ENCODE measurements around the gene CNFN.

Gene CNFN

GRCh38 chr19:42392165-42392564 lies 2.1 kb upstream of the CNFN start:
- Histone ChIP-seq H3K14ac (ENCODE audit: low read length) (no peak overlapping the region), H3K9ac (ENCODE audit: low read length) (no peak overlapping the region), H3K27me3 (ENCODE audit: insufficient read depth, low read length) (peaks cover 2% of the 10 kb centered on the region), H3K4me1 (ENCODE audit: control insufficient read depth in 1 of 2, insufficient read depth in 2 of 2, low read length in 2 of 2) (peaks cover 4 to 5% of the 10 kb centered on the region in 2 experiments), H3K4ac (ENCODE audit: low read depth, low read length) (no peak overlapping the region), H3K4me2 (ENCODE audit: low read length) (no peak overlapping the region), H3K4me3 (ENCODE audit: low read depth, low read length) (no peak overlapping the region), H3K79me1 (ENCODE audit: low read length) (peaks cover 7% of the 10 kb centered on the region), H3K9me3 (ENCODE audit: insufficient read depth, low read depth, low read length) (peaks cover 2% of the 10 kb centered on the region), H4K91ac (ENCODE audit: low read depth, low read length) (no peak overlapping the region), H3K27ac (ENCODE audit: low read depth, low read length) (no peak overlapping the region), H3K18ac (ENCODE audit: low read length) (no peak overlapping the region), H3K23ac (ENCODE audit: low read length) (no peak overlapping the region), H3K79me2 (ENCODE audit: control insufficient read depth, insufficient read depth, low read length, poor library complexity) (peaks cover 3% of the 10 kb centered on the region), H2AK5ac (ENCODE audit: low read length) (no peak overlapping the region), H3K36me3 (ENCODE audit: control insufficient read depth in 1 of 2, insufficient read depth in 2 of 2, low read length in 2 of 2) (no peaks in the 10 kb centered on the region), H2BK5ac (ENCODE audit: low read depth, low read length, poor library complexity) (no peak overlapping the region), H2AFZ (ENCODE audit: insufficient read depth, low read length, poor library complexity) (no peak overlapping the region), H2BK120ac (ENCODE audit: insufficient read depth, low read length, poor library complexity) (no peak overlapping the region), H2BK12ac (ENCODE audit: low read length) (no peak overlapping the region), H4K8ac (ENCODE audit: low read depth, low read length) (no peak overlapping the region), H4K12ac (ENCODE audit: low read depth, low read length) (no peak overlapping the region)
- DNase-seq = no peak
- WGBS (ENCODE audit: extremely low coverage, insufficient coverage, insufficient read length) = no CpG with 5 or more reads among the region's 4 CpGs

GRCh38 chr19:42388851-42389489 lies 1.1 kb downstream of the CNFN start:
- Histone ChIP-seq H3K9ac (ENCODE audit: low read length) (no peak overlapping the region), H3K4ac (ENCODE audit: low read depth, low read length) (no peak overlapping the region), H2BK120ac (ENCODE audit: insufficient read depth, low read length, poor library complexity) (no peak overlapping the region), H3K36me3 (ENCODE audit: control insufficient read depth in 1 of 2, insufficient read depth in 2 of 2, low read length in 2 of 2) (no peaks in the 10 kb centered on the region), H3K27me3 (ENCODE audit: insufficient read depth, low read length) (peaks cover 2% of the 10 kb centered on the region), H3K14ac (ENCODE audit: low read length) (no peak overlapping the region), H3K4me2 (ENCODE audit: low read length) (no peak overlapping the region), H3K4me3 (ENCODE audit: low read depth, low read length) (no peak overlapping the region), H3K4me1 (ENCODE audit: control insufficient read depth in 1 of 2, insufficient read depth in 2 of 2, low read length in 2 of 2) (peaks cover 0 to 5% of the 10 kb centered on the region in 2 experiments), H3K79me2 (ENCODE audit: control insufficient read depth, insufficient read depth, low read length, poor library complexity) (peaks cover 2% of the 10 kb centered on the region), H3K79me1 (ENCODE audit: low read length) (peaks cover 2% of the 10 kb centered on the region), H3K23ac (ENCODE audit: low read length) (no peak overlapping the region), H3K18ac (ENCODE audit: low read length) (no peak overlapping the region), H2AFZ (ENCODE audit: insufficient read depth, low read length, poor library complexity) (no peak overlapping the region), H2BK5ac (ENCODE audit: low read depth, low read length, poor library complexity) (no peak overlapping the region), H4K8ac (ENCODE audit: low read depth, low read length) (no peak overlapping the region), H4K12ac (ENCODE audit: low read depth, low read length) (no peak overlapping the region), H3K9me3 (ENCODE audit: insufficient read depth, low read depth, low read length) (peaks cover 2% of the 10 kb centered on the region), H2BK12ac (ENCODE audit: low read length) (no peak overlapping the region), H4K91ac (ENCODE audit: low read depth, low read length) (no peak overlapping the region), H3K27ac (ENCODE audit: low read depth, low read length) (no peak overlapping the region), H2AK5ac (ENCODE audit: low read length) (no peak overlapping the region)
- WGBS (ENCODE audit: extremely low coverage, insufficient coverage, insufficient read length) = no CpG with 5 or more reads among the region's 20 CpGs
- no peak for DNase-seq

GRCh38 chr19:42386974-42387707 lies 3.0 kb downstream of the CNFN start:
- Histone ChIP-seq H4K91ac (ENCODE audit: low read depth, low read length) (peak overlapping the region; percentile 37), H2BK120ac (ENCODE audit: insufficient read depth, low read length, poor library complexity) (peak overlapping the region; percentile 45), H4K8ac (ENCODE audit: low read depth, low read length) (peak overlapping the region; percentile 79), H2AFZ (ENCODE audit: insufficient read depth, low read length, poor library complexity) (peak overlapping the region; percentile 83), H3K9ac (ENCODE audit: low read length) (no peak overlapping the region), H3K23ac (ENCODE audit: low read length) (no peak overlapping the region), H3K4me2 (ENCODE audit: low read length) (peak overlapping the region; percentile 75), H3K14ac (ENCODE audit: low read length) (peak overlapping the region; percentile 75), H3K79me2 (ENCODE audit: control insufficient read depth, insufficient read depth, low read length, poor library complexity) (peaks cover 2% of the 10 kb centered on the region), H3K79me1 (ENCODE audit: low read length) (peaks cover 2% of the 10 kb centered on the region), H3K27ac (ENCODE audit: low read depth, low read length) (no peak overlapping the region), H2AK5ac (ENCODE audit: low read length) (no peak overlapping the region), H3K9me3 (ENCODE audit: insufficient read depth, low read depth, low read length) (peaks cover 2% of the 10 kb centered on the region), H3K27me3 (ENCODE audit: insufficient read depth, low read length) (peaks cover 2% of the 10 kb centered on the region), H2BK12ac (ENCODE audit: low read length) (no peak overlapping the region), H3K4ac (ENCODE audit: low read depth, low read length) (no peak overlapping the region), H3K18ac (ENCODE audit: low read length) (peak overlapping the region; percentile 56), H3K36me3 (ENCODE audit: control insufficient read depth in 1 of 2, insufficient read depth in 2 of 2, low read length in 2 of 2) (no peaks in the 10 kb centered on the region), H2BK5ac (ENCODE audit: low read depth, low read length, poor library complexity) (no peak overlapping the region), H3K4me1 (ENCODE audit: control insufficient read depth in 1 of 2, insufficient read depth in 2 of 2, low read length in 2 of 2) (peaks cover 0 to 5% of the 10 kb centered on the region in 2 experiments), H3K4me3 (ENCODE audit: low read depth, low read length) (peak overlapping the region; percentile 67), H4K12ac (ENCODE audit: low read depth, low read length) (peak overlapping the region; percentile 68)
- no CpG with 5 or more reads among the region's 48 CpGs for WGBS (ENCODE audit: extremely low coverage, insufficient coverage, insufficient read length)
- peak; percentile 40 to 71 for DNase-seq

GRCh38 chr19:42380155-42380554 lies 9.9 kb downstream of the CNFN start:
- Histone ChIP-seq H3K27ac (ENCODE audit: low read depth, low read length) (no peak overlapping the region), H3K9ac (ENCODE audit: low read length) (no peak overlapping the region), H3K79me1 (ENCODE audit: low read length) (no peaks in the 10 kb centered on the region), H4K12ac (ENCODE audit: low read depth, low read length) (no peak overlapping the region), H2BK5ac (ENCODE audit: low read depth, low read length, poor library complexity) (no peak overlapping the region), H4K91ac (ENCODE audit: low read depth, low read length) (no peak overlapping the region), H3K18ac (ENCODE audit: low read length) (no peak overlapping the region), H3K9me3 (ENCODE audit: insufficient read depth, low read depth, low read length) (peaks cover 3% of the 10 kb centered on the region), H3K27me3 (ENCODE audit: insufficient read depth, low read length) (no peaks in the 10 kb centered on the region), H3K36me3 (ENCODE audit: control insufficient read depth in 1 of 2, insufficient read depth in 2 of 2, low read length in 2 of 2) (peaks cover 9 to 14% of the 10 kb centered on the region in 2 experiments), H3K4me1 (ENCODE audit: control insufficient read depth in 1 of 2, insufficient read depth in 2 of 2, low read length in 2 of 2) (no peaks in the 10 kb centered on the region), H2BK120ac (ENCODE audit: insufficient read depth, low read length, poor library complexity) (no peak overlapping the region), H3K4ac (ENCODE audit: low read depth, low read length) (no peak overlapping the region), H3K14ac (ENCODE audit: low read length) (no peak overlapping the region), H3K23ac (ENCODE audit: low read length) (no peak overlapping the region), H2BK12ac (ENCODE audit: low read length) (no peak overlapping the region), H3K79me2 (ENCODE audit: control insufficient read depth, insufficient read depth, low read length, poor library complexity) (no peaks in the 10 kb centered on the region), H4K8ac (ENCODE audit: low read depth, low read length) (no peak overlapping the region), H2AFZ (ENCODE audit: insufficient read depth, low read length, poor library complexity) (no peak overlapping the region), H3K4me3 (ENCODE audit: low read depth, low read length) (no peak overlapping the region), H3K4me2 (ENCODE audit: low read length) (no peak overlapping the region), H2AK5ac (ENCODE audit: low read length) (no peak overlapping the region)
- no peak for DNase-seq
- WGBS (ENCODE audit: extremely low coverage, insufficient coverage, insufficient read length) = no CpG with 5 or more reads among the region's 6 CpGs
